Measurements from ENCODE around the gene GRM7.

GRCh38 chr3:7739754-7740153 is 878.8 kb downstream of the GRM7 start:
- TF ChIP-seq EZH2phosphoT487 (IDR thresholded peaks at IDR 0.05; ENCODE audit: borderline replicate concordance, low read length) (no peak), CTCF (conservative IDR thresholded peaks at IDR 0.05; ENCODE audit: low read depth, low read length) (no peak)

Measured in PC-3 (cell line).